Small intestine (tissue), 16 donors: ENCODE measurements around the gene PANX2. TPM values are rescaled to one million over a fixed set of nuclear protein-coding genes. Genes with fewer than 3 reads are reported as not detected.

Experiments
- DNase-seq, 2 donors: peaks; one replicate each; pipeline versions ENCODE4 v3.0.0 to v3.0.0-alpha.2; 2013
- FAIRE-seq: peaks from 2 replicates; lab custom pipeline; 2012; peaks lifted over from hg19 to GRCh38; lab: Jason Lieb, UNC
- H3K27ac ChIP-seq, 3 donors: one replicate each; pipeline ENCODE4 v1.5.1; 2013; ENCODE audit warnings: low read length in 2 of 3, mild to moderate bottlenecking in 2 of 3, control low read depth in 1 of 3, inconsistent platforms in 1 of 3, low read depth in 1 of 3, moderate library complexity in 1 of 3
- H3K27me3 ChIP-seq, 3 donors: one replicate each; pipeline ENCODE4 v1.6.1; 2013; ENCODE audit warnings: low read length in 3 of 3, inconsistent platforms in 1 of 3; ENCODE audit not compliant: control insufficient read depth in 3 of 3, insufficient read depth in 3 of 3
- H3K36me3 ChIP-seq, 3 donors: one replicate each; pipeline ENCODE4 v1.6.1; 2013; ENCODE audit warnings: low read length in 3 of 3, inconsistent platforms in 1 of 3, low read depth in 1 of 3, mild to moderate bottlenecking in 1 of 3, moderate library complexity in 1 of 3; ENCODE audit not compliant: control insufficient read depth in 3 of 3, insufficient read depth in 2 of 3
- H3K4me1 ChIP-seq, 3 donors: one replicate each; pipeline ENCODE4 v1.6.1; 2013; ENCODE audit warnings: low read length in 2 of 3, inconsistent platforms in 1 of 3, low read depth in 1 of 3, mild to moderate bottlenecking in 1 of 3, moderate library complexity in 1 of 3; ENCODE audit not compliant: control insufficient read depth in 3 of 3, insufficient read depth in 2 of 3
- H3K4me3 ChIP-seq, 3 donors: one replicate each; pipeline ENCODE4 v1.5.1; 2013; ENCODE audit warnings: low read length in 3 of 3, control low read depth in 1 of 3, inconsistent platforms in 1 of 3, low read depth in 1 of 3, mild to moderate bottlenecking in 1 of 3, moderate library complexity in 1 of 3
- H3K9me3 ChIP-seq, 2 donors: one replicate each; pipeline ENCODE4 v1.6.1; 2013; ENCODE audit warnings: low read depth in 1 of 2, low read length in 1 of 2; ENCODE audit not compliant: control insufficient read depth in 2 of 2, insufficient read depth in 1 of 2
- WGBS, 3 donors: extraction: QIAGEN DNeasy Blood & Tissue Kit; methylation state at CpG; one replicate each; pipeline ENCODE4 v1.1.7; 2013; 5-methylcytosine and 5-hydroxymethylcytosine counted together
- long read RNA-seq, 10 donors: transcript quantifications; one replicate each; lab custom pipeline, GENCODE V29; 2026
- polyA plus RNA-seq, 4 donors: library from polyadenylated mRNA; stranded (reverse) in 3 of 4; unstranded in 1 of 4; fragments of 200-250 nt in 3 of 4; fragments of 120-200 nt in 1 of 4; gene quantifications; one replicate each; pipeline versions ENCODE4 v1.2.1 to v1.2.3, GENCODE V29; 2013
- donor health status: healthy with polysubstance abuse.
- donor health status: control.
- donor health status: control.
- donor health status: Bipolar disorder and iron deficiency.
- donor health status: healthy.

PANX2 gene
- under 1 TPM in 2 of 4 donors, not detected in 2; 0.12 to 0.36 TPM for polyA plus RNA-seq
- long read RNA-seq, donor 1: 0 reads
- long read RNA-seq, donor 2: 0 reads
- long read RNA-seq, donor 3: 0 reads
- long read RNA-seq, donor 4: 0 reads
- long read RNA-seq, donor 5: 0 reads
- long read RNA-seq, donor 6: 0 reads
- long read RNA-seq, donor 7: 0 reads
- long read RNA-seq, donor 8: 0 reads
- long read RNA-seq, donor 9: 0 reads
- long read RNA-seq, donor 10, partial matches to known transcripts: 0 of 1 reads
- long read RNA-seq, donor 10, other reads (novel, unspliced or antisense): 0 of 1 reads

- 10 to 28% (median 14%) methylated on average over 42 to 104 of the region's 105 CpGs for WGBS, 3 donors
- DNase-seq: peak in 1 of 2 donors; percentile 40
- Histone ChIP-seq H3K4me1 (peaks cover 0 to 9% (median 0%) of the 10 kb centered on the region in 3 donors), H3K9me3 (no peaks in the 10 kb centered on the region), H3K4me3 (peak within 1 kb of the TSS in 2 of 3 donors; percentile 8 to 55), H3K27ac (no peak within 1 kb of the TSS), H3K36me3 (no peaks in the 10 kb centered on the region), H3K27me3 (peaks cover 0 to 23% (median 5%) of the 10 kb centered on the region in 3 donors)
- FAIRE-seq: no peak
Observed at GRCh38 chr22:50170453-50171318, at the start of gene PANX2. Gene PANX2 (plus strand): TSS chr22:50170731. CDS start chr22:50170731, 0 bp downstream.

- 79 to 82% (median 81%) methylated on average over 11 of the region's 11 CpGs for WGBS, 3 donors
- FAIRE-seq: no peak
- H3K4me3 ChIP-seq: no peak overlapping the region
- no peaks in the 10 kb centered on the region for H3K36me3 ChIP-seq
- peaks cover 0 to 11% of the 10 kb centered on the region in 2 donors for H3K9me3 ChIP-seq
- H3K4me1 ChIP-seq: peaks cover 0 to 9% (median 0%) of the 10 kb centered on the region in 3 donors
- DNase-seq: no peak
- peaks cover 0 to 3% (median 0%) of the 10 kb centered on the region in 3 donors for H3K27me3 ChIP-seq
- no peak overlapping the region for H3K27ac ChIP-seq
Observed at GRCh38 chr22:50121202-50121740, 49.3 kb upstream of the PANX2 start.

GRCh38 chr22:50123119-50123518, 47.4 kb upstream of the PANX2 start:
- Histone ChIP-seq H3K27ac (no peak overlapping the region), H3K36me3 (no peaks in the 10 kb centered on the region), H3K9me3 (peaks cover 0 to 11% of the 10 kb centered on the region in 2 donors), H3K4me1 (peaks cover 0 to 9% (median 0%) of the 10 kb centered on the region in 3 donors), H3K27me3 (peaks cover 0 to 3% (median 0%) of the 10 kb centered on the region in 3 donors), H3K4me3 (no peak overlapping the region)
- FAIRE-seq: no peak
- DNase-seq: no peak
- 78 to 84% (median 81%) methylated on average over 4 of the region's 4 CpGs for WGBS, 3 donors

GRCh38 chr22:50125029-50125428, 45.5 kb upstream of the PANX2 start:
- no peaks in the 10 kb centered on the region for H3K36me3 ChIP-seq
- H3K27ac ChIP-seq: no peak overlapping the region
- FAIRE-seq (no peak), DNase-seq (no peak)
- H3K4me3 ChIP-seq: no peak overlapping the region
- 80 to 82% (median 81%) methylated on average over 9 of the region's 9 CpGs for WGBS, 3 donors
- no peaks in the 10 kb centered on the region for H3K4me1 ChIP-seq
- H3K27me3 ChIP-seq: peaks cover 0 to 5% (median 0%) of the 10 kb centered on the region in 3 donors
- H3K9me3 ChIP-seq: peaks cover 0 to 11% of the 10 kb centered on the region in 2 donors

- WGBS, 3 donors: 65 to 80% (median 72%) methylated on average over 10 of the region's 10 CpGs
- no peaks in the 10 kb centered on the region for H3K36me3 ChIP-seq
- DNase-seq (no peak), FAIRE-seq (no peak)
- peaks cover 0 to 3% of the 10 kb centered on the region in 2 donors for H3K9me3 ChIP-seq
- H3K27ac ChIP-seq: no peak overlapping the region
- H3K4me1 ChIP-seq: no peaks in the 10 kb centered on the region
- H3K4me3 ChIP-seq: no peak overlapping the region
- peaks cover 0 to 7% (median 0%) of the 10 kb centered on the region in 3 donors for H3K27me3 ChIP-seq
Observed at GRCh38 chr22:50129121-50129736, 41.3 kb upstream of the PANX2 start.

GRCh38 chr22:50131894-50132293, 38.6 kb upstream of the PANX2 start:
- DNase-seq (no peak), FAIRE-seq (no peak)
- no peak overlapping the region for H3K27ac ChIP-seq
- H3K4me1 ChIP-seq: no peaks in the 10 kb centered on the region
- H3K27me3 ChIP-seq: peaks cover 0 to 4% (median 0%) of the 10 kb centered on the region in 3 donors
- 70 to 86% (median 79%) methylated on average over 4 of the region's 4 CpGs for WGBS, 3 donors
- H3K9me3 ChIP-seq: peaks cover 0 to 3% of the 10 kb centered on the region in 2 donors
- H3K4me3 ChIP-seq: no peak overlapping the region
- H3K36me3 ChIP-seq: no peaks in the 10 kb centered on the region

- 81 to 86% (median 82%) methylated on average over 10 of the region's 10 CpGs for WGBS, 3 donors
- peaks cover 0 to 2% (median 0%) of the 10 kb centered on the region in 3 donors for H3K27me3 ChIP-seq
- FAIRE-seq: no peak
- H3K4me3 ChIP-seq: no peak overlapping the region
- DNase-seq: no peak
- no peaks in the 10 kb centered on the region for H3K36me3 ChIP-seq
- peaks cover 0 to 3% of the 10 kb centered on the region in 2 donors for H3K9me3 ChIP-seq
- no peak overlapping the region for H3K27ac ChIP-seq
- no peaks in the 10 kb centered on the region for H3K4me1 ChIP-seq
Observed at GRCh38 chr22:50134481-50134880, 36.0 kb upstream of the PANX2 start.

- Histone ChIP-seq H3K9me3 (peaks cover 0 to 3% of the 10 kb centered on the region in 2 donors), H3K27ac (no peak overlapping the region), H3K36me3 (no peaks in the 10 kb centered on the region), H3K4me3 (no peak overlapping the region), H3K4me1 (no peaks in the 10 kb centered on the region), H3K27me3 (peaks cover 0 to 2% (median 2%) of the 10 kb centered on the region in 3 donors)
- FAIRE-seq (no peak), DNase-seq (no peak)
- WGBS, 3 donors: 60 to 68% (median 67%) methylated on average over 5 of the region's 5 CpGs
Observed at GRCh38 chr22:50136581-50137015, 33.9 kb upstream of the PANX2 start.
